HG03558 (cell line): ENCODE results near the gene SECTM1.

Experiments
- ATAC-seq: cut with Tn5 transposase; IDR thresholded peaks from one replicate; pipeline ENCODE4 v1.9.1; 2021; ENCODE audit warnings: moderate number of reproducible peaks; ENCODE audit not compliant: unreplicated experiment; ENCODE audit errors: extremely low read depth

The SECTM1 gene

GRCh38 chr17:82318772-82319606, 14.6 kb downstream of the SECTM1 start:
- no peak for ATAC-seq

- no peak for ATAC-seq
Measured at GRCh38 chr17:82318169-82318498, 15.4 kb downstream of the SECTM1 start.

GRCh38 chr17:82317394-82318168, 16.0 kb downstream of the SECTM1 start, which contains the start of gene CD7:
CD7 (minus strand) TSS chr17:82317608; CDS start chr17:82317495, 113 bp downstream.
- ATAC-seq, result no peak

GRCh38 chr17:82316651-82317393, 16.7 kb downstream of the SECTM1 start:
- ATAC-seq, result no peak

- ATAC-seq, result no peak
Measured at GRCh38 chr17:82315703-82316358, 17.7 kb downstream of the SECTM1 start.

GRCh38 chr17:82314727-82315605, 18.6 kb downstream of the SECTM1 start:
- no peak for ATAC-seq

- ATAC-seq, result no peak
Measured at GRCh38 chr17:82314012-82314726, 19.4 kb downstream of the SECTM1 start.

- no peak for ATAC-seq
Measured at GRCh38 chr17:82313195-82314011, 20.2 kb downstream of the SECTM1 start.

GRCh38 chr17:82311971-82312370, 21.6 kb downstream of the SECTM1 start:
- no peak for ATAC-seq

- ATAC-seq, result no peak
Measured at GRCh38 chr17:82310877-82311276, 22.7 kb downstream of the SECTM1 start.

GRCh38 chr17:82309656-82310570, 23.7 kb downstream of the SECTM1 start:
- ATAC-seq, result no peak

- no peak for ATAC-seq
Measured at GRCh38 chr17:82305727-82306300, 27.8 kb downstream of the SECTM1 start.

- no peak for ATAC-seq
Measured at GRCh38 chr17:82304826-82305726, 28.5 kb downstream of the SECTM1 start.

- ATAC-seq, result no peak
Measured at GRCh38 chr17:82303944-82304808, 29.4 kb downstream of the SECTM1 start.
